Keratinocyte (primary cell): Measurements from ENCODE around the gene ZNF571. TPM values are rescaled to one million over a fixed set of nuclear protein-coding genes. Genes with fewer than 3 reads are reported as not detected.

Experiments used
- DNase-seq: peaks from one replicate; pipeline ENCODE4 v3.0.0-alpha.2; 2011; ENCODE audit warnings: low read depth, missing footprints, low spot score
- FAIRE-seq: peaks from 2 replicates; lab custom pipeline; 2011; peaks lifted over from hg19 to GRCh38; lab: Jason Lieb, UNC
- H2AFZ ChIP-seq: 2 replicates; pipeline ENCODE4 v1.6.0; 2012; ENCODE audit warnings: low read length, control low read depth, inconsistent platforms; ENCODE audit not compliant: control insufficient read depth
- H3K27ac ChIP-seq: 2 replicates; pipeline ENCODE4 v1.5.1; 2011; ENCODE audit warnings: low read length; ENCODE audit not compliant: control insufficient read depth, insufficient read depth
- H3K27me3 ChIP-seq: 3 replicates; pipeline ENCODE4 v1.6.0; 2011; ENCODE audit warnings: low read length; ENCODE audit not compliant: control insufficient read depth, insufficient read depth; ENCODE audit errors: extremely low read depth
- H3K36me3 ChIP-seq, 2 experiments: 2 replicates in 1 of 2; 3 replicates in 1 of 2; pipeline ENCODE4 v1.5.1; 2011; ENCODE audit warnings: low read length in 2 of 2, mild to moderate bottlenecking in 1 of 2; ENCODE audit not compliant: control insufficient read depth in 2 of 2, insufficient read depth in 2 of 2; ENCODE audit errors: extremely low read depth in 1 of 2
- H3K4me1 ChIP-seq: 3 replicates; pipeline ENCODE4 v1.5.1; 2011; ENCODE audit warnings: low read length; ENCODE audit not compliant: control insufficient read depth, insufficient read depth; ENCODE audit errors: extremely low read depth
- H3K4me2 ChIP-seq: 3 replicates; pipeline ENCODE4 v1.6.0; 2011; ENCODE audit warnings: low read depth, low read length; ENCODE audit not compliant: control insufficient read depth, insufficient read depth; ENCODE audit errors: extremely low read depth
- H3K4me3 ChIP-seq, 3 experiments: fragments of 200-600 bp in 1 of 3; sonication (generic) in 1 of 3; 2 replicates in 2 of 3; 3 replicates in 1 of 3; pipeline ENCODE4 v1.5.1; 2011 to 2016; ENCODE audit warnings: low read length in 3 of 3, mild to moderate bottlenecking in 3 of 3, control low read depth in 2 of 3, inconsistent platforms in 1 of 3, low read depth in 1 of 3, mixed read lengths in 1 of 3, mixed run types in 1 of 3, moderate library complexity in 1 of 3; ENCODE audit not compliant: control insufficient read depth in 2 of 3, insufficient read depth in 2 of 3; ENCODE audit errors: extremely low read depth in 1 of 3
- H3K79me2 ChIP-seq: 2 replicates; pipeline ENCODE4 v1.6.0; 2012; ENCODE audit warnings: low read length; ENCODE audit not compliant: control insufficient read depth, insufficient read depth
- H3K9ac ChIP-seq: 3 replicates; pipeline ENCODE4 v1.6.0; 2011; ENCODE audit warnings: low read length; ENCODE audit not compliant: control insufficient read depth, insufficient read depth; ENCODE audit errors: extremely low read depth
- H3K9me1 ChIP-seq: 3 replicates; pipeline ENCODE4 v1.6.0; 2011; ENCODE audit warnings: low read length; ENCODE audit not compliant: control insufficient read depth, insufficient read depth; ENCODE audit errors: extremely low read depth
- H3K9me3 ChIP-seq: 2 replicates; pipeline ENCODE4 v1.5.1; 2012; ENCODE audit warnings: low read depth, low read length; ENCODE audit not compliant: control insufficient read depth
- H4K20me1 ChIP-seq: 3 replicates; pipeline ENCODE4 v1.6.0; 2011; ENCODE audit warnings: low read length; ENCODE audit not compliant: control insufficient read depth, insufficient read depth; ENCODE audit errors: extremely low read depth
- EZH2 ChIP-seq: IDR thresholded peaks from one replicate; pipeline ENCODE4 v1.6.1; 2012; ENCODE audit warnings: inconsistent platforms, mild to moderate bottlenecking, low read length, moderate library complexity
- dilution Hi-C: fragments of 300-500 bp; cut with MboI; formaldehyde crosslinking; loops from one replicate; pipeline ENCODE4 v1.7.0; 2020; ENCODE audit warnings: low sequenced_read_pairs; ENCODE audit not compliant: extremely low pct_ligation_motif_present
- polyA plus RNA-seq, 5 experiments: library from polyadenylated mRNA; depleted of rRNA in 3 of 5; stranded (reverse) in 3 of 5; stranded (forward) in 1 of 5; unstranded in 1 of 5; fragments of >200 nt; gene quantifications; 1 replicate in 1 of 5; 2 replicates in 3 of 5; 3 replicates in 1 of 5; pipeline versions ENCODE4 v1.2.1 to v1.2.3, GENCODE V29; 2011 to 2012; ENCODE audit warnings: missing spikeins in 2 of 5, low read depth in 1 of 5, low replicate concordance in 1 of 5
- TF ChIP-seq, protein P1 (sequence below), 3 experiments: IDR thresholded peaks in 1 of 3; conservative IDR thresholded peaks in 1 of 3; optimal IDR thresholded peaks in 1 of 3; 2 replicates in 2 of 3; 3 replicates in 1 of 3; pipeline versions ENCODE3 to v1.5.1; 2011; ENCODE audit warnings: low read length in 3 of 3, mild to moderate bottlenecking in 3 of 3, moderate library complexity in 2 of 3, control low read depth in 1 of 3, inconsistent platforms in 1 of 3; ENCODE audit not compliant: insufficient read depth in 2 of 3; ENCODE audit errors: extremely low read depth in 1 of 3

The ZNF571 gene
- polyA plus RNA-seq, 1 donor (not counting 4 experiments of a cell fraction or from before 2014, with no cell fraction given): 4.0 TPM

GRCh38 chr19:37583340-37583739, 11.3 kb downstream of the ZNF571 start:
- FAIRE-seq: no peak
- Histone ChIP-seq H3K9me3 (peaks cover 8% of the 10 kb centered on the region), H3K36me3 (peaks cover 0 to 11% of the 10 kb centered on the region in 2 experiments), H3K9ac (no peak overlapping the region), H2AFZ (no peak overlapping the region), H3K9me1 (no peaks in the 10 kb centered on the region), H3K79me2 (no peaks in the 10 kb centered on the region), H3K4me1 (no peaks in the 10 kb centered on the region), H3K27ac (no peak overlapping the region), H3K27me3 (no peaks in the 10 kb centered on the region), H4K20me1 (no peaks in the 10 kb centered on the region), H3K4me2 (no peak overlapping the region), H3K4me3 (no peak overlapping the region)
- no peak for TF ChIP-seq EZH2
- TF ChIP-seq, protein P1, sequence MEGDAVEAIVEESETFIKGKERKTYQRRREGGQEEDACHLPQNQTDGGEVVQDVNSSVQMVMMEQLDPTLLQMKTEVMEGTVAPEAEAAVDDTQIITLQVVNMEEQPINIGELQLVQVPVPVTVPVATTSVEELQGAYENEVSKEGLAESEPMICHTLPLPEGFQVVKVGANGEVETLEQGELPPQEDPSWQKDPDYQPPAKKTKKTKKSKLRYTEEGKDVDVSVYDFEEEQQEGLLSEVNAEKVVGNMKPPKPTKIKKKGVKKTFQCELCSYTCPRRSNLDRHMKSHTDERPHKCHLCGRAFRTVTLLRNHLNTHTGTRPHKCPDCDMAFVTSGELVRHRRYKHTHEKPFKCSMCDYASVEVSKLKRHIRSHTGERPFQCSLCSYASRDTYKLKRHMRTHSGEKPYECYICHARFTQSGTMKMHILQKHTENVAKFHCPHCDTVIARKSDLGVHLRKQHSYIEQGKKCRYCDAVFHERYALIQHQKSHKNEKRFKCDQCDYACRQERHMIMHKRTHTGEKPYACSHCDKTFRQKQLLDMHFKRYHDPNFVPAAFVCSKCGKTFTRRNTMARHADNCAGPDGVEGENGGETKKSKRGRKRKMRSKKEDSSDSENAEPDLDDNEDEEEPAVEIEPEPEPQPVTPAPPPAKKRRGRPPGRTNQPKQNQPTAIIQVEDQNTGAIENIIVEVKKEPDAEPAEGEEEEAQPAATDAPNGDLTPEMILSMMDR (optimal IDR thresholded peaks at IDR 0.05 in 1 of 3, IDR thresholded peaks at IDR 0.05 in 1 of 3, conservative IDR thresholded peaks at IDR 0.05 in 1 of 3; ENCODE audit: extremely low read depth in 1 of 3, insufficient read depth in 2 of 3, low read length in 3 of 3): no peak
- dilution Hi-C loops: no loop called here
- DNase-seq: no peak

DNA sequence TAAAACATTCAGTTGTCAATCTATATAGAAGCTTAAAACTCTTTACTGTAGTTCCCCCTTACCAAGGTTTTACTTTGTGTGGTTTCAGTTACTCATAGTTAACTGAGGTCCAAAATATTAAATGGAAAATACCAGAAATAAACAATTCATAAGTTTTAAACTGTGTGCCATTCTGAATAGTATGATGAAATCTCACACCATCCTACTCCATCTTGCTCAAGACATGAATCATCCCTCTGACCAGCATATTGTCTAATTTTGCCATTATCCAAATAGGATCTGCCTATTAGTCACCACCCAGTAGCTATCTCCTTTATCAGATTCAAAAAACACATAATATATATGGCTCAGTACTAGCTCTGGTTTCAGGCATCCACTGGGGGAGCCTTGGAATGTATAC, 22.4 kb downstream of the ZNF571 start:
- H3K79me2 ChIP-seq: no peaks in the 10 kb centered on the region
- peaks cover 21% of the 10 kb centered on the region for H3K9me3 ChIP-seq
- H3K9me1 ChIP-seq: no peaks in the 10 kb centered on the region
- dilution Hi-C loops: no loop called here
- no peak overlapping the region for H3K4me2 ChIP-seq
- H4K20me1 ChIP-seq: no peaks in the 10 kb centered on the region
- no peaks in the 10 kb centered on the region for H3K36me3 ChIP-seq
- no peak for FAIRE-seq
- no peaks in the 10 kb centered on the region for H3K27me3 ChIP-seq
- H2AFZ ChIP-seq: no peak overlapping the region
- no peak overlapping the region for H3K4me3 ChIP-seq
- no peak for TF ChIP-seq EZH2
- TF ChIP-seq, protein P1 (optimal IDR thresholded peaks at IDR 0.05 in 1 of 3, IDR thresholded peaks at IDR 0.05 in 1 of 3, conservative IDR thresholded peaks at IDR 0.05 in 1 of 3; ENCODE audit: extremely low read depth in 1 of 3, insufficient read depth in 2 of 3, low read length in 3 of 3): no peak
- H3K27ac ChIP-seq: peak overlapping the region; percentile 54
- H3K9ac ChIP-seq: no peak overlapping the region
- DNase-seq: no peak
- no peaks in the 10 kb centered on the region for H3K4me1 ChIP-seq
